NCI-H1694 treated with DMSO at 0.1 percent for 48 hours (cell line): ENCODE measurements around the gene COL25A1.

Experiments
- DNase-seq: peaks from one replicate; lab custom pipeline; 2025; lab: John Stamatoyannopoulos, UW

COL25A1 gene

DNA sequence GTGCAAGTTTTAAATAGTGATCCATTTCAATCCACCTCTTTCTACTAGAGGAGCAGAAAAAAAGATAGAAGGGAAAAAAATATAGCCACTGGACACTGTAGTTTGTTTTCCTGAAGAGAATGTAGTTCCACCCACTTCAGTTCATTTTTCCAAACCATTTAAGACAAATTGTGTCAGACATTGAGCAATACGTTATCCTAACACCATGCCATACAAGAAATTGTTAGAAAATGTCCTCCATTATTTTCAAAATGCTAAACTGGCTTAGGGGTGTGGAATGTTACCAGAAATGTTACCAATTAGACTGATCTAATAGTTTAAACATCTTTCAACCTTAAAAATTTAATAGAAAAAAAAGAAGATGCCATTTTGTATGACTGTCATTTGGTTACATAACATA, 491.0 kb downstream of the COL25A1 start:
- no peak for DNase-seq

DNA sequence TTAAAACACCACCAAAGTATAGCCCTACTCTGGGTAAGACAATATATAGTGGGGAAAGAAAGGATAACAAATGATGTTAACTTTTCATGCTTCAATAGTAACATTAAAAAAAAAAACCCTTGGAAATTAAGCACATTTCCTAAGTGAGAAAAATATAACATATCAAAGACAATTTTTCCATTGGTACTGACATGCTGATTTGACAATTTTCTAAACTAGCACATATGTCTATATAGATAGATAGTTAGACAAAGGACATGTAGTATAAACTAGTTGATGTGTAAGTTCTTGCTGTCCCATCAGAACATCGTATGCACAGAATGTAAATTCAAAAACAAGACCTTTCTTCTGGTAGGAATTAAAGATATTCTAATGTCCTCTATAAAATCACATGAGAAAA, 492.4 kb downstream of the COL25A1 start:
- no peak for DNase-seq

DNA sequence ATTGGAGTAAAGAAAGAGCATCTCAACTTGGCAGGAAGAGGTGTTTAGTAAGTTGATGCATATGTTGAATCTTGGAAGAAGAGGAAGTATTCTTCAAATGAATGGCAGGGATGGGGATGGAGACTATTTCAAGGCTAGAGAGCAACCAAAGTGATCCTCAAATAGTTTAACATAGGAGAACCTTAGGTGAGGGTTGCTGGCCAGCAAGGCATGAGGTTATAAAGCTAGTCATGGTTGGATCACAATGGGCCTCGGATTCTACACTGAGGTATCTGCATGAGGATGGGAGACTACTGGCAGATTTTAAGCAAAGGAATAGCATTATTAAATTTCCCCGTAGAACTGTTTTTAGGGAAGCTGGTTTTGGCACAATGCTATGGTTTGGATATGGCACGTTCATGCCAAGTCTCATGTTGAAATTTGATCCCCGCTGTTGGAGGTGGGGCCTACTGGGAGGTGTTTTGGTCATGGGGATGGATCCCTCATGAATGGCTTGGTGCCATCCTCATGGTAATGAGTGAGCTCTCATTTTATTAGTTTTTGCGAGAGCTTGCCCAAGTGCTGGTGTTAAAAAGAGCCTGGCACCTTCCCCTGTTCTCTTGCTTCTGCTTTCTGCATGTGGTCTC, 497.7 kb downstream of the COL25A1 start:
- no peak for DNase-seq

DNA sequence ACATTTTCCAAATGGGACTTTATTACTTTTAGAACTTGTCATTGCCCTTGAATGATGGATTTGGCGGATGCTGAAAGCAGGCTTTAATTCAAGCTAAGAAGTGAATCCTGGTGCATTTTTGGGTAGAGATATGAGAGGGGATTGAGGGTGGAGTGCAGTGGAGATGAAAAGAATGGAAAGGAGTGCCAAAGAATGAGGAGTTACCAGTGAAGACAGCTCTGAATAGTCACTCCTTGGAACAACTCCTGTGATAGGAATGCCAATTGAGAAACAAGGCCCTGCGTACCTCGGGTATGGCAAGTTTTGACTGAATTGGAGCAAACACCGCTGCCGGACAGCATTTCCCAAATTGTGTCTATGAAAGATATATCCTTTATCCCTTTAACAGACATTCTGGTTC, 503.2 kb downstream of the COL25A1 start:
- DNase-seq = no peak

DNA sequence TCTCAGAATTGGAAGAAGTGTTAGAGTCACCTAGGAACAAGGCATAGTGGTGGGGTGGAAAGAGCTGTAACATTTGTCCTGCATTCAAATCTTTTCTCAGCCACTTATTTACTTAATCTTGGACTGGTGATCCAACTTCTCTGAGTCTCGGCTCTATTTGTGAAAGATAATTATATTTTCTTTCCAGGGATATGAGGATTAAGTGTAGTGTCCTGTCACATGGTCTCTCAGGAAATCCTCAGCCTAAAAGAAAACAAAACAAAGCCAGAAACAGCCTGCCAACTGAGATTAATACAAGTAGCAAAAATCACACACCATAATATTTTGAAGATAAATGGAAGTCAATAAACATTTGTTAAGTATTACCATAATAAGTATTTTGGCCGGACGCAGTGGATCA, 506.3 kb downstream of the COL25A1 start:
- DNase-seq = no peak

DNA sequence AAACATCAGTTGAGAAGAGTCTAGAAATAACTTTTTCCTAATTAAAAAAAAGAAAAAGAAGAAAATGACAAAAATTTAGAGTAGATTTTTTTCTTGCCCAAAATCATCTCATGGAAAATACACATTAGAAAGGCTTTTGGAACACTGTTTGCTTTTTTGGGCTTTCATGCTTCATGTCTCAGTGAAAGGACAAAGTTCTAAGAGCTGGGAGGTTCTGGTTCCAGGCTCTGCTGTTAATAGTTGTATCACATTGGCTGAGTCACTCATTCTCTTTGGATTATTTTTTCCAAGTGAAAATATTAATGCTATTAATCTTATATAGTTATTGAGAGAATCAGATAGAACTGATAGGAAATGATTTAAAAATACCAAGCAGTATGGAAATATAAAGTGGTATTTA, 506.7 kb downstream of the COL25A1 start:
- no peak for DNase-seq

DNA sequence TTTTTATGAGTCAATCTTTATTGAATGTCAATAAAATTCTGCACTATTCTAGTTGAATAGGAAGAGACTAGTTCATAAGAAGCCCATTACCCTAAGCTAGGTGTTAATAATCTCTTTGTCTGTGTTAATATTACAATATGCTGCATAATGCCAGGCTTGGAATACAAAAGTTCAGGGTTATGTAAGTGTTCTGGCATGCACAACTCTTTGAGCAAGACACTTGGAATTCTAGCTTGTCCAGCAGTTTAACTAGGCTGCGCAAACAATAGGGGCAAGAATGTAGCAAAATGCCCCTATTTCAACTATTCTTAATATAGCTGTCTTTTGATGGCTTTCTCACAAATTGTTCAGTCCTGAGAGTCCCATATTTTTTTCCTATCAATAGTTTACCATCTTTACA, 508.3 kb downstream of the COL25A1 start:
- DNase-seq = no peak

DNA sequence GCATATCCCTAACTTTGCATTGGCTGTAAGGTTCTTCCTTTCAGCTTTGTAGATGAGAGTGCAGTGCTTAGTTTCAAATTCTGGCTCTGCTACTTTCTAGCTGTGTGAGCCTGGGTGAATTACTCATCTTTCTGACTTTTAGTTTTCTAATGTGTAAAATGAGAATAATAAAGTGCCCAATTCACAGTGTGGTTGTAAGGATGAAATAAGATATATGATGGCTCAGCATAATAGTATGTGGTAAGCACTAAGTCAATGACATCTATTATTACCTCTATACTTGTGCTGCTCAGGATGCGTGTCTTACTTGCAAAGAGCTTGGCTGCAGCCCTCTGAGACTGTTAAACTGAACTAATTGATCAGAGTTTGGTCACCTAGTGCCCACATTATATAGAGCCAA, 509.0 kb downstream of the COL25A1 start:
- DNase-seq = no peak

DNA sequence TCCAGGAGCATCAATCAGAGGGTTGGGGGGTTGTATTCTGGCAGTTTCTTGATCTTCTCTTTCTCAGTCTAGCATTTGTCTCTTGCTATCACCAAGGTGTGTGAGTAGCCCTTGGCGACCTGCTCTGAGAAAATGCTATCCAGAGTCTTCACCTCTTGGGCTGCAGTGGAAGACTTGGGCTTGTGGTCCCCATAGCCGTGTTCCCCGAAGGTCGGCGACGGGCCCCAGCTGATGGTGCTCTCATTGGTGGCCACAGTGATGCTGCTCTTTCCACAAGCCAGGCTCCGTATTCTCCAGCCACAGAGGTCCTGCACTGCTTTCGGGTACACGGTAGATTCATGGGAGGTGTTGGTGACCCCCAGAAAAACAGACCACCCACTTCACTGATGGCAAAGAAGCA, 513.7 kb downstream of the COL25A1 start:
- no peak for DNase-seq

DNA sequence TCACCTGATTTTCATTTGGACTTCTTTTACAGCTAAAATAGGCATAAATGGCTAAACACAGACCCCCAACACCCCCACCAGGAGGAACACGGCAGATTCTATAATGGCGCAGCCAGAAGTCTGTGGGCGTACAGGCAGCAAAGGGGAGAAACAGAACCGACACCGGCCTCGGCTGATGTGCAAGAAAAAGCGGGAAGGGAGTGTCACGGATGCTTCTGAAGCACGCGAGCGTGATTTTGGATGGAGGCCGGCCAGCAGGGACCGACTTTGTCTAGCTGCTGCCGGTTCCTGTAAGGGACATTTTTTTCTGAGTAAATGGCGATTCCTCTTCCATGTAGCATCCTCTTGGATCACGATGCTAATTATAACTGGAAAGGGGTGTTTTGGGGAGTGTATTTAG, 514.7 kb downstream of the COL25A1 start:
- no peak for DNase-seq

DNA sequence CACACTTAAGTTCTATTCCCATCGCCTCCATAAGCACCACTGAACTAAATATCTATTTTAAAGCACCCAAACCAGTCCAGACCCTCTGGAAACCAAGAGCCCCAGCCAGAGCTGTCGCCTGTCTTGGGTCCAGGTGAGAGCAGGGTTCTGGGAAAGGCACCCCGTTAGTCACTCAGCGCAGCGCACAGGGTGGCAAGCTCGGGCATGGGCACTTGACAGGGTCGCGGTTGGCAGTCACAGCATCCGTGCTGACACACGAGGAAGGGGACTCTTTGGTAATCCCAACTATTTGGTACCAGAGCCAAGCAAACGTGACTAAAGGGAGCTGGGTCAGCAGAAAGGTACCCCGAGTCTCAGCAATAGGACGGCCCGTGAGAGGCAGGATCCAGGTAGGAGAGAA, 515.4 kb downstream of the COL25A1 start:
- DNase-seq = no peak

DNA sequence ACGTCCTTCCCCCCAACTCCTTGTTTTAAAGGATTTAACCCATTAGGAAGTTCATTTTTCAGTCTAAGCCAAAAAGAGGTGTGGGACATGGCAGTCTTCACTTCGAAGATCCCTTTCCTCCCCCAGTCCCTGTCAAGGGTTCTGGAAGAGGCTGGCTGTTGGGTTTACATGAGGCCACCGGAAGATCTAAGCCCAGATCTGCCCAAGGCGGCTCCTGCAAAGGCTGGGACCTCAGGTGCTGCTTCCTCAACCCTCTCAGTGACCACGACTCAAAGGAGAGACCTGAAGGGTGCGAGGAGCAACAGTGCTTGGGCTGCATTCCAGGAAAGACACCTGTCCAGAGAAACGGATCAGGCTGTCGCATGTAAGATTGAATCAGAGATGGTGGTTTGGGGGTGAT, 516.1 kb downstream of the COL25A1 start:
- no peak for DNase-seq

DNA sequence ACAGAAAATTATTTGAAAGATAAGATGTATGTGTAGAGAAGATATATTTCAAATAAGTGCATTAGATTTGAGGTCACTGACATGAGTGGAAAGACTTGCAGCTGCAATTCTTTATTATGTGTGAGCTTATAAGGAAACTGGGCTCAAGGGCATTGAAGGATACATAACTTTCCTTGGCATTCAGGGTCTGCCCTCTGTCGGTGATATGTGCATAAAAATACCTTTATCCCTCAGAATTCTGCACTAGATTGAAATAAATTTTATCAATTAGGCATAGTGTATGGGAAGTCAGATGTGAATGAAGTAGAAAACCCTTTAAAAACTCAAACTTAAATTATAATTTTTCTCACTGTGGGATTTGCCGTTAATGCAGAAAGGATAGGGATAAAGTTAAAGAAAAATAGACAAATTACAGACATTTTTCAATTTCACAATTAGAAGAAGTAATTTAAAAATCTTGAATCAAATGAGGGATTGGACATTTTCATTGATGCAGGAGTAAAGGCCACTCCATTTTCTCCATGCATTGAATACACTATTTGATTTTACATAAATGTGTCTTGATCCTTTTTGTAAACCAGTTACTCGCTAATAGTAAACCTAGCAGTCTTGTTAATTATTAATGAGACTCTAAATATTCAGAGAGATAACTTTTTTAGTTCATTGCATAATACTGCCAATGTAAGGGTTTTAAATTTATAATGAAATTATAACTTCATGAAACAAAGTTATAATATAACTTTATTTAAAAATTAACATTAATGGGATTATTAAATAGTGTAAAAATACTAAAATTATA, 518.6 kb downstream of the COL25A1 start:
- DNase-seq = no peak

DNA sequence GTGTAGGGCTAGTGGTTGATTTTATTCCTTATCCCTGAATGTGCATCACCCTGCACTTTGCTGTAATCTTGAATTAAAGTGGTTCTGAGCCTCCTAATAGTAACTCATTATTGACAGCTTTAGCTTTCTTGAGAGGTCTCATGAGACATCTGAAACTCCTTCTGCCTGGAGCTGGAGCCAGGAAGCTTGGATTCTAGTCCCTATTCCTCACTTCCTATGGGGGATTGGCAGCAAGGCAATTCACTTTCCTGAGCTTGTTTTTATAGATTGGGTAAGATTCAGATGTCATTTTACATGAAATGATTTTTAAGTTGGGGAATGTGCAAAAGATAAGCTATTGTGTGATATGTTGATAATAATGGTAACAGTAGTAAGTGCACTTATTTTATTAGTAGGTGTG, 522.5 kb downstream of the COL25A1 start:
- no peak for DNase-seq

DNA sequence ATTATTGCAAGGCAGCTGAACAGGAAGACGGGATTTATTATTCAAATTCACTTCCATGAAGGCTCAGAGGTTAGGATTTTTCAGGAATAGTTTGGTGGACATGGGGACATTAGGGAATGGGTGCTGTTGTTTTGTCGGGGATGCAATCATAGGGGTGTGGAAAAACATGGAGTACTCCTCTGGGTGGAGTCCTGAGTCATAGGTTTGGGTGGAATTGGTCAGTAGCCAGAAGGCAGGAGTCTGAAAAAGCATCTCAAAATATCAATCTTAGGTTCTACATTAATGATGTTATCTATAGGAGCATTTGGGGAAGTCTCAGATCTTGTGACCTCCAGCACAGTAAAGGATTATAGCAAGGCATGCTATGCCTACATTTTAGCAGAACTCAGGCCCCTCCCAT, 525.1 kb downstream of the COL25A1 start:
- DNase-seq = no peak

DNA sequence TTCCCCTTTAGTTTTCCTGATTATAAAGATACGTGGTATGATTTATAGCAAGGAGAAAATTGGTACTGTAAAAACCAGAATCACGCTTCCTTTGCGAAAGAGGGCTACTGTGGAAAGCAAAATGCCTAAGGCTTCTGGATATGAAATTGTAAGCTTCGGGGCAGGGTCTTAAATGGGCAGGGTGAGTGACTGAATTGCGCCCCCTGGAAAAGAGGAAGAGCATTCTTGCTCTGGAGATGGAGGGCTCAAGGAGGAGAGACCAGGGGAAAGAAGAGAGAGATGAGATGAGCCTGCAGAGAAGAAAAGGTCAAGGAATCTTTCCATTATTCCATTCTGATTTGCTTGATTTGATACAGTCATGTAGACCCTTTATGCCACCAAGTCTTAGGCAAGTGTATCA, 526.5 kb downstream of the COL25A1 start:
- no peak for DNase-seq

DNA sequence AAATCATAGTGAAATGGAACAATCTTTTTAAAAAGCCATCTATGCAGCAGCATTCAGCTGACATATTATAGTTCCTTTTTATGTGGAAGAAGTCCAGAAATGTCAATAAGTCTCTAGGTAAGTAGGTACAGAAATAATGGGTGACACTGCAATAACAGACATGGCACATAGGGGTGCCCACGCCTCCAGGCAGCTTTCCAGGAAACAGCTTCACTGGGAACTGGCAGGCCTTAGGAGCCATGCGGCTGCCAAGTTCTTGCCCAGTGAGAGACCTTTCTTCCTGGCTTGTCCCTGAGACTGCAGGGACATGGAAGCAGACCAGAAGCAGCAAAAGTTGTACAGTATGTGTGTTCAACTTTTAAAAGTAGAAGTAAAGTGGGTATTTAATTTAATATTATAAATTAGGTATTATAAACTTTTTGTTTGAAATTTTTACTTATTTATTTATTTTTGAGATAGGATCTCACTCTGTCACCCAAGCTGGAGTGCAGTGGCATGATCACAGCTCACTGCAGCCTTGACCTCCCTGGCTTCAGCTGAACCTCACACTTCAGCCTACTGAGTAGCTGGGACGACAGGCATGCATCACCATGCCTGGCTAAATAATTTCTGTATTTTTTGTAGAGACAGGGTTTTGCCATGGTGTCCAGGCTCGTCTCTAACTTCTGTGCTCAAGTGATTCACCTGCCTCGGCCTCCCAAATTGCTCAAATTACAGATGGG, 527.5 kb downstream of the COL25A1 start:
- no peak for DNase-seq

DNA sequence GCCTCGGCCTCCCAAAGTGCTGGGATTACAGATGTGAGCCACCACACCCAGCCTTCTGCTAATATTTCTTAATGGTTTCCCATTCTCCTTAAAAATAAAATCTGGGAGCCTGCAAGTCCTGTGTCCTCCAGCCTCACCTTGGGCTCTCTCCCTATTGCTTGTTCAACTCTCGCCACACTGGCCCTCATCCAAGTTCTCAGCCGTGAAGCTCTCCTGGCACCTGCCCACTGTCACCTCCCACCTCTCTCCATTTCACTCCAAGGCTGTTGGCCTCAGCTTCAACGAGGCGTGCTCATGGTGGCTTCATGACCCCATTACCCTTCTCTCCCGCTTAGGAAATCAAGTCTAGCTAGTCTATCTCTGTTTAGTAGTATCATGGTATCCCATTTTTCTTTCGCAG, 530.1 kb downstream of the COL25A1 start:
- no peak for DNase-seq

DNA sequence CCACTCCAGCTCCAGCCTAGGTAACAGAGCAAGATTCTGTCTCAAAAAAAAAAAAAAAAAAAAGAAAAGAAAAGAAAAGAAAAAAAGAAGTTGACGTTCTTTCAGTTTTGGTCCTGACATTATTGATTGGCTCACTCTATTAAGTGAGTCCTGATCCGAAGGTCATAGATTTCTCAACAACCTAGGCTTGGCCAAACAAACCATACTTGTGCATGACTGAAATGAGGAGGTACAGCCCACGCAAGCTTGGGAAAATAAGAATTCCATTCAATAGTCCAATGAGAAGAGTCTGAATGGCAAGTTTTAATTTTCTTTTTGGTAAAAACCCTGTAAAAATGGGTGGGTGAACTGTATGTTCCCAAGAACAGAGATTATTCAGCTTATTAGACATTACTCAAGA, 536.4 kb downstream of the COL25A1 start:
- DNase-seq = no peak

DNA sequence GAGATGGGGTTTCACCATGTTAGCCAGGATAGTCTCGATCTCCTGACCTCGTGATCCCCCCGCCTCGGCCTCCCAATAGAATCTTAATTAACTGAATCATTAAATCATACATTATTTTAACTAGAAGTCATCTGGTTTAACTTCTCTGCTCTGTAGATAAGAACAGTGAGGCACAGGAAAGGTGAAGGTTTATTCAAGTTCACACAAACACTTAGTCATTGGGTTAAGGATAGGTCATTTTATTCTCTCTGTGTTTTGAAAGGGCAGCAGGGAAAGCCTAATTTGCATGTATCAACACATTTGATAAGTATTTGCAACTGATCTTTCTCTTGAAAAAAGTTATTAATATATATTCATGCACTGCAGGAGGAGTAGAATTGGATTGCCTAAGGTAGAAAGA, 538.5 kb downstream of the COL25A1 start:
- no peak for DNase-seq

DNA sequence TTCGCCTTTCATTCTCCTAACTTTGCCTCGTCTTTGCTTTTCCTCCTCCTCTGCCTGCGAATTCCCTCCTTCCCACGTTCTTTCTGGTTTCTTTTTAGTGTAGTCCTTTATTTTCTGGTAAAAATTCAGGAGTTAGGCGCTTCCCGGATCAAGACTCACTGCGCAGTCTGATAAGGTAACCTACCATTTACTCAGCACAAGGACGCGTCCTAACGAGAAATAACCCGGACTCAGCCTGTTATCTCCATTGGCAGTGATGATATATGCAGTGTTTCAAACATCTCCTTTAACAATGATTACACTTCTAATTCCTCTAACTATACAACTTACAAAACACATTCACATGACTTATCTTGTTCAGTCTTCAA, 539.2 kb downstream of the COL25A1 start:
- DNase-seq = no peak

DNA sequence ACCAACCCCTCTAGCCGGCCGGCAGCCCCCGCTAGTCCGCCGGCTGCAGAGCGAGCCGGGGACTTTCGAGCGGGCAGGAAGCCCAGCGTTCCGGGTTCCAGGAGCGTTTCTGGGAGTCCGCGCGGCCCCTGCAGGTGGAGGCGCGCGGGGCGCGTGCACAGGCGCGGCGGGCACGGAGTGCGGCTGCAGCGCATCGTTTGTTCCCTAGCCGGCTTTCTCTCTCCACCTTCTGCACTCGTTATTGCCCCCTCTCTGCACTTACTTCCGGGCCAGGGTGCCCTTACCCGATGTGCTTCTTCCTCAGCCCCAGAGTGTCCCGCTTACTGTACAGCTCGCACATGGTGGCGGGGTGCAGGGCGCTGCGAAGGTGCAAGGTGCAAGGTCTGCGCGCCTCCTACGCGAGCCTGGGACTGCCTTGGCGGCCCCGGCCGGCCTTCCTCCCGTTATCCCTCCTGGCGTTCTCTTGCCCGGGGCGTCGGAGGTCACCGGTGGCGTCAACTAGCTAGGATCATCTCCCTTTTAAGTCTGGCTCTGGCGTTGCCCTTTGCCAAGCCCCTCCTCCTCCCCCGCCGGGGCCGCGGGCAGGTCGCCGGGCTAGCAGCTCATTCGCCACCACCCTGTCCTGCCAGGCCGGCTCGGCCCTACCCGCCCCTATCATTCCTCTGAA, 539.8 kb downstream of the COL25A1 start, which contains the start of gene ETNPPL:
Gene ETNPPL, minus strand, starts transcription at position 495 of the 667 bp plus-strand sequence. Its CDS starts 155 bp downstream, at position 340.
- no peak for DNase-seq
